Inflammatory macrophage treated with lipopolysaccharide for 4 hours (primary cell): ENCODE measurements around the gene HPSE.
"Not testable (repeated sequence)": the region's sequence is repeated elsewhere in the genome, so short reads cannot be mapped to it uniquely, and the experiment has no call there.

Source experiments
- DNase-seq: peaks from one replicate; pipeline ENCODE4 v3.0.0-alpha.2; 2020

Gene HPSE

GRCh38 chr4:83331956-83332355 is 2.7 kb downstream of the HPSE start:
- peak; percentile 88 for DNase-seq

- DNase-seq = peak; percentile 88
Observed at GRCh38 chr4:83329521-83330110, 5.0 kb downstream of the HPSE start.

GRCh38 chr4:83328521-83329187 is 6.0 kb downstream of the HPSE start:
- DNase-seq = peak; percentile 65

GRCh38 chr4:83326546-83326945 is 8.1 kb downstream of the HPSE start:
- no peak for DNase-seq

- not testable (repeated sequence) for DNase-seq
Observed at GRCh38 chr4:83325306-83325705, 9.3 kb downstream of the HPSE start.

- no peak for DNase-seq
Observed at GRCh38 chr4:83323136-83323535, 11.5 kb downstream of the HPSE start.

GRCh38 chr4:83320548-83320947 is 14.1 kb downstream of the HPSE start:
- DNase-seq = peak; percentile 98

- DNase-seq = peak; percentile 69
Observed at GRCh38 chr4:83318666-83319065, 16.0 kb downstream of the HPSE start.

- DNase-seq = no peak
Observed at GRCh38 chr4:83317671-83318070, 17.0 kb downstream of the HPSE start.

- peak; percentile 96 for DNase-seq
Observed at GRCh38 chr4:83316459-83317165, 18.0 kb downstream of the HPSE start.

GRCh38 chr4:83315341-83315870 is 19.2 kb downstream of the HPSE start:
- DNase-seq = peak; percentile 82

- no peak for DNase-seq
Observed at GRCh38 chr4:83308672-83309071, 26.0 kb downstream of the HPSE start.

GRCh38 chr4:83307920-83308319 is 26.7 kb downstream of the HPSE start:
- DNase-seq = no peak

GRCh38 chr4:83305187-83305586 is 29.5 kb downstream of the HPSE start:
- DNase-seq = no peak

- no peak for DNase-seq
Observed at GRCh38 chr4:83297548-83298260, 36.9 kb downstream of the HPSE start.

GRCh38 chr4:83293305-83294046 is 41.2 kb downstream of the HPSE start:
- no peak for DNase-seq

GRCh38 chr4:83290059-83290774 is 44.4 kb downstream of the HPSE start:
- DNase-seq = not testable (repeated sequence)

GRCh38 chr4:83288381-83288780 is 46.3 kb downstream of the HPSE start:
- DNase-seq = peak; percentile 69

GRCh38 chr4:83285055-83285407 is 49.6 kb downstream of the HPSE start:
- DNase-seq = peak; percentile 96

GRCh38 chr4:83284193-83285054 is 50.2 kb downstream of the HPSE start, which contains the start of gene COQ2:
Gene COQ2, minus strand, starts transcription at chr4:83284798. Its CDS starts 34 bp downstream, at chr4:83284764.
- DNase-seq = peak; percentile 96

GRCh38 chr4:83283181-83283580 is 51.5 kb downstream of the HPSE start:
- DNase-seq = peak; percentile 84
